NCI-H1105 treated with DMSO at 0.1 percent for 48 hours (cell line): ENCODE data around the gene ZNF25.
"Not testable (repeated sequence)": the region's sequence is repeated elsewhere in the genome, so short reads cannot be mapped to it uniquely, and the experiment has no call there.

ENCODE experiments used
- DNase-seq: peaks from one replicate; lab custom pipeline; 2025; lab: John Stamatoyannopoulos, UW

Gene ZNF25

DNA sequence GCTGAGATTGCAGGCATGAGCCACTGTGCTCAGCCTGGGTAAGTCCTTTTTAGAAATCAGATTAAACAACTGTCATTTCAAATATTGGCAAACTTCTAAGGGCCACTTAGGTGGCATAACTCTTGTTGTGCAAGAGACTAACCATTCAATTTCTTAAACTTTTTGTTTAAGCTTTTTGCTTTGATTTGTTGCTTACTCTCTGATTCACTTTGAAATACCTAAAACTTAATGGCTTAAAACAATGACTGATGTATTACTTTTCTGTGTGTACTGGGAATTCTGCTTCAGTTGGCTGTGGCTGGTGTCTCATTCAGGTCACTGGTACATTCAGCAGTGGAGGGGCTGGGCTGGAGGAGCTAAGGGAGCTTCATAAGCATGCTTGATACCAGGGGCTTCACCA, 28.9 kb downstream of the ZNF25 start:
- no peak for DNase-seq

GRCh38 chr10:37937864-37938263, 38.6 kb downstream of the ZNF25 start:
- DNase-seq: no peak

- no peak for DNase-seq
Measured at GRCh38 chr10:37934791-37935190, 41.7 kb downstream of the ZNF25 start.

DNA sequence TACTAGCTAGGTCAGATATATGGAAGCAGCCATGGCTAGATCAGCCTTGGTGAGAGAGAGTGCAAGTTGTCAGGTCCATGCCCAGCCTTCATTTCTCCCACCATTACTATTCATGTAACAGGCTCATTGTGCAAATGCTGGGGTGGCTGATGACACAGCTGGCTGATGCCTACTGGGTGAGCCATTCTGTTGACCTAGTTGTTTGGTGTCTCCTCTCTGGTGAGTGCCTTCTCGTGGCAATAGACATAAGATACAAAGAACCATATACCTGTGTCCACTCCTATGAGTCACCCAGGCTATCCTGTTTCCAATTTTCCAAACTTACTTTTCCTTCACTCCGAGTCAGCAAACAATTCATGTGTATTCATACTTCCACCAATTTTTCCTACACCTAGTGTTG, 46.0 kb downstream of the ZNF25 start:
- DNase-seq: no peak

DNA sequence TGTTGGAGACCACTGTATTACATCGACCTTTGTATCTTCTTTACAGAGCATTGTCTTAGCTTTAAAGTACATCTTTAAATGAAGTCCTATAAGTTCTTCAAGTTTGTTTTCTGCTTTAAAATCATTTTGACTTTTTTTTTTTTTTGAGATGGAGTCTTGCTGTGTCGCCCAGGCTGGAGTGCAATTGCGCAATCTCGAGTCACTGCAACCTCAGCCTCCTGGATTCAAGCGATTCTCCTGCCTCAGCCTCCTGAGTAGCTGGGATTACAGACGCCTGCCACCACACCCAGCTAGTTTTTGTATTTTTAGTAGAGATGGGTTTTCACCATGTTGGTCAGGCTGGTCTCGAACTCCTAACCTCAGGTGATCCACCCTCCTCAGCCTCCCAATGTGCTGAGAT, 68.3 kb downstream of the ZNF25 start:
- not testable (repeated sequence) for DNase-seq

GRCh38 chr10:37906382-37906781, 70.1 kb downstream of the ZNF25 start:
- DNase-seq: no peak
